Body of pancreas (tissue), 4 donors: Measurements from ENCODE around the gene RCAN3.

Source experiments
- CTCF ChIP-seq, 7 experiments: fragments of 450-650 bp in 4 of 7; fragments of 200-600 bp in 3 of 7; sonication (generic) in 3 of 7; IDR thresholded peaks; one replicate each; pipeline ENCODE4 v1.5.1; 2016 to 2019; ENCODE audit warnings: antibody characterized with exemption in 7 of 7
- POLR2A ChIP-seq, 3 donors: fragments of 450-650 bp; IDR thresholded peaks; one replicate each; pipeline ENCODE4 v1.6.1; 2016; ENCODE audit warnings: antibody characterized with exemption in 3 of 3, mild to moderate bottlenecking in 2 of 3

- no peak for TF ChIP-seq CTCF (IDR thresholded peaks at IDR 0.05)
- no peak for TF ChIP-seq POLR2A (IDR thresholded peaks at IDR 0.05)
Measured at GRCh38 chr1:24547195-24547594, 44.6 kb downstream of the RCAN3 start.
